ENCODE measurements around the gene ZNF71.

ZNF71 gene

GRCh38 chr19:56613639-56614038, 18.5 kb downstream of the ZNF71 start:
- H3K27ac ChIP-seq (ENCODE audit: low read length): no peak overlapping the region
- H3K9me2 ChIP-seq (replicated peaks; ENCODE audit: insufficient read depth, low read length): no peaks in the 10 kb centered on the region
- no peaks in the 10 kb centered on the region for H3F3A ChIP-seq (ENCODE audit: insufficient read depth, low read length)
- TF ChIP-seq CTCF (IDR thresholded peaks at IDR 0.05; ENCODE audit: low read length): no peak
- no peak for TF ChIP-seq EZH2 (optimal IDR thresholded peaks at IDR 0.05; ENCODE audit: low read depth, low read length)
- TF ChIP-seq EZH2phosphoT487 (IDR thresholded peaks at IDR 0.05; ENCODE audit: low read length): no peak
- no peaks in the 10 kb centered on the region for H3K79me2 ChIP-seq (ENCODE audit: low read length)
- H3K27me3 ChIP-seq (replicated peaks; ENCODE audit: insufficient read depth, low read length): no peaks in the 10 kb centered on the region
- no peak for DNase-seq
- no peaks in the 10 kb centered on the region for H3K9me3 ChIP-seq (replicated peaks; ENCODE audit: insufficient read depth, low read length)
- no peak overlapping the region for H3K4me2 ChIP-seq (ENCODE audit: low read depth, low read length)
- H3K9ac ChIP-seq (ENCODE audit: low read length): no peak overlapping the region
- H3K36me3 ChIP-seq (replicated peaks; ENCODE audit: insufficient read depth, low read length): no peaks in the 10 kb centered on the region
- no peaks in the 10 kb centered on the region for H3K4me1 ChIP-seq (ENCODE audit: low read length)
- H4K20me1 ChIP-seq (ENCODE audit: insufficient read depth, low read length): no peaks in the 10 kb centered on the region
- no peak overlapping the region for H3K4me3 ChIP-seq (ENCODE audit: low read length)
- no peak overlapping the region for H2AFZ ChIP-seq (ENCODE audit: low read length)

- no peaks in the 10 kb centered on the region for H3K9me3 ChIP-seq (replicated peaks; ENCODE audit: insufficient read depth, low read length)
- DNase-seq: no peak
- H3K9ac ChIP-seq (ENCODE audit: low read length): no peak overlapping the region
- no peaks in the 10 kb centered on the region for H3F3A ChIP-seq (ENCODE audit: insufficient read depth, low read length)
- TF ChIP-seq CTCF (IDR thresholded peaks at IDR 0.05; ENCODE audit: low read length) (no peak), EZH2 (optimal IDR thresholded peaks at IDR 0.05; ENCODE audit: low read depth, low read length) (no peak), EZH2phosphoT487 (IDR thresholded peaks at IDR 0.05; ENCODE audit: low read length) (no peak)
- H3K9me2 ChIP-seq (replicated peaks; ENCODE audit: insufficient read depth, low read length): no peaks in the 10 kb centered on the region
- no peak overlapping the region for H3K27ac ChIP-seq (ENCODE audit: low read length)
- H3K4me1 ChIP-seq (ENCODE audit: low read length): no peaks in the 10 kb centered on the region
- H3K4me3 ChIP-seq (ENCODE audit: low read length): no peak overlapping the region
- no peaks in the 10 kb centered on the region for H4K20me1 ChIP-seq (ENCODE audit: insufficient read depth, low read length)
- no peak overlapping the region for H2AFZ ChIP-seq (ENCODE audit: low read length)
- H3K4me2 ChIP-seq (ENCODE audit: low read depth, low read length): no peak overlapping the region
- no peaks in the 10 kb centered on the region for H3K79me2 ChIP-seq (ENCODE audit: low read length)
- no peaks in the 10 kb centered on the region; the same call in 1 of the 2 replicates for H3K36me3 ChIP-seq (replicated peaks; ENCODE audit: insufficient read depth, low read length)
- no peaks in the 10 kb centered on the region for H3K27me3 ChIP-seq (replicated peaks; ENCODE audit: insufficient read depth, low read length)
Measured at GRCh38 chr19:56617531-56617930, 22.4 kb downstream of the ZNF71 start.

- Histone ChIP-seq H3K79me2 (ENCODE audit: low read length) (no peaks in the 10 kb centered on the region), H3K9me3 (replicated peaks; ENCODE audit: insufficient read depth, low read length) (no peaks in the 10 kb centered on the region), H3K27ac (ENCODE audit: low read length) (no peak overlapping the region), H3F3A (ENCODE audit: insufficient read depth, low read length) (no peaks in the 10 kb centered on the region), H3K27me3 (replicated peaks; ENCODE audit: insufficient read depth, low read length) (no peaks in the 10 kb centered on the region), H4K20me1 (ENCODE audit: insufficient read depth, low read length) (no peaks in the 10 kb centered on the region), H3K9ac (ENCODE audit: low read length) (no peak overlapping the region), H3K4me1 (ENCODE audit: low read length) (no peaks in the 10 kb centered on the region), H3K9me2 (replicated peaks; ENCODE audit: insufficient read depth, low read length) (no peaks in the 10 kb centered on the region), H3K4me2 (ENCODE audit: low read depth, low read length) (no peak overlapping the region), H2AFZ (ENCODE audit: low read length) (no peak overlapping the region), H3K4me3 (ENCODE audit: low read length) (no peak overlapping the region), H3K36me3 (replicated peaks; ENCODE audit: insufficient read depth, low read length) (no peaks in the 10 kb centered on the region; the same call in 1 of the 2 replicates)
- no peak for DNase-seq
- TF ChIP-seq CTCF (IDR thresholded peaks at IDR 0.05; ENCODE audit: low read length) (no peak), EZH2phosphoT487 (IDR thresholded peaks at IDR 0.05; ENCODE audit: low read length) (no peak), EZH2 (optimal IDR thresholded peaks at IDR 0.05; ENCODE audit: low read depth, low read length) (no peak)
Measured at GRCh38 chr19:56619121-56619520, 24.0 kb downstream of the ZNF71 start.
